CD1c-positive myeloid dendritic cell (primary cell): ENCODE data around the gene ARFRP1.
A peak's percentile ranks its signal among the peaks of the same experiment; 100 is the strongest.

ENCODE experiments used
- DNase-seq: peaks from one replicate; pipeline ENCODE4 v3.0.0-alpha.2; 2016; ENCODE audit errors: extremely low spot score

Gene ARFRP1

GRCh38 chr20:63702036-63702665 is 5.6 kb downstream of the ARFRP1 start:
- no peak for DNase-seq

- DNase-seq = no peak
Observed at GRCh38 chr20:63701329-63702035, 6.3 kb downstream of the ARFRP1 start.

- DNase-seq = no peak
Observed at GRCh38 chr20:63701051-63701328, 6.8 kb downstream of the ARFRP1 start.

GRCh38 chr20:63700199-63701050 is 7.4 kb downstream of the ARFRP1 start:
- DNase-seq = no peak

DNA sequence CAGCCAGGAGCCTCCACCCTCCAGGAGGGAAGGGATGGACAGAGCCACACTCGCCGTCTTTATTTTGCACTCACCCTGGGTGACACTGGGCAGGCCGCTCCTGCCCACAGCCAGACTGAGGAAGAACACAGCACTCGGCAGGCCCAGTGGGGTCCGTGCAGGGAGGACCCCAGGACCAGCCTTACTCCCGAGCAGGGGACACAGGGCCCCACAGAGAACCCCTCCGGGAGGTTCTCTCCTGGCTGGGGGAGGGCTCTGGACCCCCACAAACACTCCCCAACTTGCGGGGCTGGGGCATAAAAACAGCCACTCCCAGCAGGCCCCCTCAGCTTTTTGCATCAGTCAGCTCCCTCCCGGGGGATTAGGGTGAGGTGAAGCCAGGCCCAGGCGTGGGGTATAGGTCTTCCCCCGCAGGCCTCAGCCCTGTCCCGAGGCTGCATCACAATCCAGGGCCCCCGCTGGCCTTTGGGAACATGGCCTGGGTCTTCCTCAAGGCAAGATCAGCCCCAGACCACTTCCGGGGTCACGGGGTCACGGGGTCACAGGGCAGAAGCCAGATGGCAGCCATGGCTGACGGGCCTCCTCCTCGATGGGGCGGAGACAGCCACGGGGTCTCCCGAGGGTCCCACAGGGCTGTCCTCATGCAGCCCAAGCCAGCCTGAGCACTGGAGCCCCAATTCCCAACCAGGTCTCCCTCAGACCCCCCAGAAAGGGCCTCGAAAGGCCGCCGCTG is 8.1 kb downstream of the ARFRP1 start:
- DNase-seq = no peak

- peak; percentile 7 for DNase-seq
Observed at GRCh38 chr20:63698739-63699465, 8.9 kb downstream of the ARFRP1 start.

GRCh38 chr20:63697868-63698545 is 9.8 kb downstream of the ARFRP1 start:
- DNase-seq = no peak

DNA sequence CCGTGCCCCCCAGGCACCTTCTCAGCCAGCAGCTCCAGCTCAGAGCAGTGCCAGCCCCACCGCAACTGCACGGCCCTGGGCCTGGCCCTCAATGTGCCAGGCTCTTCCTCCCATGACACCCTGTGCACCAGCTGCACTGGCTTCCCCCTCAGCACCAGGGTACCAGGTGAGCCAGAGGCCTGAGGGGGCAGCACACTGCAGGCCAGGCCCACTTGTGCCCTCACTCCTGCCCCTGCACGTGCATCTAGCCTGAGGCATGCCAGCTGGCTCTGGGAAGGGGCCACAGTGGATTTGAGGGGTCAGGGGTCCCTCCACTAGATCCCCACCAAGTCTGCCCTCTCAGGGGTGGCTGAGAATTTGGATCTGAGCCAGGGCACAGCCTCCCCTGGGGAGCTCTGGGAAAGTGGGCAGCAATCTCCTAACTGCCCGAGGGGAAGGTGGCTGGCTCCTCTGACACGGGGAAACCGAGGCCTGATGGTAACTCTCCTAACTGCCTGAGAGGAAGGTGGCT is 10.4 kb downstream of the ARFRP1 start:
- no peak for DNase-seq

GRCh38 chr20:63696628-63697356 is 11.0 kb downstream of the ARFRP1 start, which contains the start of gene TNFRSF6B:
Gene TNFRSF6B, plus strand, starts transcription at chr20:63696652. Its CDS starts 116 bp downstream, at chr20:63696768.
- DNase-seq = no peak

DNA sequence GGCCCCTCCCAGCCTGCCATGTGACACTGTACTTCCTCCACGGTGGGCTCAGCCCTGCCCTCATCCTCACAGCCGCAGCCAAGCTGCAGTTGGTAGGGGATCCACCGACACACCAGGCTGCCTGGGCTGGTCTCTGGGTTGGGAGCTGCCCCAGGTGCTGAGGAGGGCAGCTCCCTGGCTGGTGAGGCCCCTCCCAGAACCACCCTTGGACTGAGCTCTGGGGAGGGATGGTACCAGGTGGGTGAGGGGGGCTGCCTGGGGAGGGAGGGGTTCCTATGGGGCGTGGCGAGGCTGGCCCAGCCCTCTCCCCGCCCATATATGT is 11.5 kb downstream of the ARFRP1 start:
- DNase-seq = peak; percentile 36

DNA sequence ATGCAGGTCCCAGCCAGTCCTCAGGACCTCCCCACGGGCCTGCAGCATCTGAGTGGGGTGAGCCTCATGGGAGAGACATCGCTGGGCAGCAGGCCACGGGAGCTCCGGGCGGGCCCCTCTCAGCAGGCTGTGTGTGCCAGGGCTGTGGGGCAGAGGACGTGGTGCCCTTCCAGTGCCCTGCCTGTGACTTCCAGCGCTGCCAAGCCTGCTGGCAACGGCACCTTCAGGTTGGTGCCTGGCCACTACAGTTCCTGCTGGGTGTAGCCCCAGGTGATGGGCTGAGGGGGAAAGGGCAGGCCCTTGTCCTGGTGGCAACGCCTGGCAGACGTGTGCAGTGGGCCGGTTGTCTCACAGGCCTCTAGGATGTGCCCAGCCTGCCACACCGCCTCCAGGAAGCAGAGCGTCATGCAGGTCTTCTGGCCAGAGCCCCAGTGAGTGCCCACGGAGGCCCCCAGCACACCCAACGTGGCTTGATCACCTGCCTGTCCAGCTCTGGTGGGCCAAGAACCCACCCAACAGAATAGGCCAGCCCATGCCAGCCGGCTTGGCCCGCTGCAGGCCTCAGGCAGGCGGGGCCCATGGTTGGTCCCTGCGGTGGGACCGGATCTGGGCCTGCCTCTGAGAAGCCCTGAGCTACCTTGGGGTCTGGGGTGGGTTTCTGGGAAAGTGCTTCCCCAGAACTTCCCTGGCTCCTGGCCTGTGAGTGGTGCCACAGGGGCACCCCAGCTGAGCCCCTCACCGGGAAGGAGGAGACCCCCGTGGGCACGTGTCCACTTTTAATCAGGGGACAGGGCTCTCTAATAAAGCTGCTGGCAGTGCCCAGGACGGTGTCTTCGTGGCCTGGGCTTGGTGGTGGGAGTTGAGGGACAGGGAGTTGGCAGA is 12.1 kb downstream of the ARFRP1 start:
- DNase-seq = no peak

DNA sequence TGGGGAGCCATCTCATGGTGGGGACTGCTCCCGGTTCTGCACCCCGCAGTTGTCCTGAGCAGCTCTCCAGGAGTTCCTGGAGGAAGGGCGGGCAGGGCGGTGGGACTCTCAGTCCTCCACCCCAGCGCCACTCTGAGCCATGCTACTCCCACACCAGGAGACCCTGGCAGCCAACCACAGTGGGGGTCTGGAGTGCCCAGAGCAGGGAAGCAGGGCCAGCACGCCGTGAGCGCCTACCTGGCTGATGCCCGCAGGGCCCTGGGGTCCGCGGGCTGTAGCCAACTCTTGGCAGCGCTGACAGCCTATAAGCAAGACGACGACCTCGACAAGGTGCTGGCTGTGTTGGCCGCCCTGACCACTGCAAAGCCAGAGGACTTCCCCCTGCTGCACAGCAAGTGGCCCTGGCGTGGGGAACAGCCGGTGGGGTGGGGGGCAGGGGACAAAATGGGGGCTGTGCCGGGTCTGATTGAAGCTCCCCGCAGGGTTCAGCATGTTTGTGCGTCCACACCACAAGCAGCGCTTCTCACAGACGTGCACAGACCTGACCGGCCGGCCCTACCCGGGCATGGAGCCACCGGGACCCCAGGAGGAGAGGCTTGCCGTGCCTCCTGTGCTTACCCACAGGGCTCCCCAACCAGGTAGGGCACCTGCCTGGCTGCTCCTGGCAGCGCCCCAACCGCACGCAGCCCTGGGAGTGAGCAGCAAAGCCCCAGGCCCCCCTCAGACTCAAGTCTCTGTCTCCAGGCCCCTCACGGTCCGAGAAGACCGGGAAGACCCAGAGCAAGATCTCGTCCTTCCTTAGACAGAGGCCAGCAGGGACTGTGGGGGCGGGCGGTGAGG is 13.0 kb downstream of the ARFRP1 start:
- no peak for DNase-seq

GRCh38 chr20:63693733-63694583 is 13.8 kb downstream of the ARFRP1 start:
- DNase-seq = no peak

DNA sequence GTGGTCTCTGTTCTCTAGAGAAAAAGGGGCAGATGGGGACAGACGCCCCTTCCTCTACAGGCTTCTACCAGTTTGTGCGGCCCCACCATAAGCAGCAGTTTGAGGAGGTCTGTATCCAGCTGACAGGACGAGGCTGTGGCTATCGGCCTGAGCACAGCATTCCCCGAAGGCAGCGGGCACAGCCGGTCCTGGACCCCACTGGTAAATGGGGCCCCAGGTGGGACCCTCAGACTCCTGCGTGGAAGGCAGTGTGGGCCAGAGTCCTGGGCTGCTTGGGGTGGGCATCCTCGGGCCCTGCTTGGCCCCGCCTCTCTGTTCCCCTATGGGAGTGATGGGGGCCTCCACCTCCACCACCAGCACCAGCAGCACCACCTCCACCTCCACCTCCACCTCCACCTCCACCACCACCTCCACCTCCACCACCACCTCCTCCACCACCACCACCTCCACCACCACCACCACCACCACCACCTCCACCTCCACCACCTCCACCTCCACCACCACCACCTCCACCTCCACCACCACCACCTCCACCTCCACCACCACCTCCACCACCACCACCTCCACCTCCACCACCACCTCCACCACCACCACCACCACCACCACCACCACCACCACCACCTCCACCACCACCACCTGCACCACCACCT is 14.6 kb downstream of the ARFRP1 start:
- no peak for DNase-seq

DNA sequence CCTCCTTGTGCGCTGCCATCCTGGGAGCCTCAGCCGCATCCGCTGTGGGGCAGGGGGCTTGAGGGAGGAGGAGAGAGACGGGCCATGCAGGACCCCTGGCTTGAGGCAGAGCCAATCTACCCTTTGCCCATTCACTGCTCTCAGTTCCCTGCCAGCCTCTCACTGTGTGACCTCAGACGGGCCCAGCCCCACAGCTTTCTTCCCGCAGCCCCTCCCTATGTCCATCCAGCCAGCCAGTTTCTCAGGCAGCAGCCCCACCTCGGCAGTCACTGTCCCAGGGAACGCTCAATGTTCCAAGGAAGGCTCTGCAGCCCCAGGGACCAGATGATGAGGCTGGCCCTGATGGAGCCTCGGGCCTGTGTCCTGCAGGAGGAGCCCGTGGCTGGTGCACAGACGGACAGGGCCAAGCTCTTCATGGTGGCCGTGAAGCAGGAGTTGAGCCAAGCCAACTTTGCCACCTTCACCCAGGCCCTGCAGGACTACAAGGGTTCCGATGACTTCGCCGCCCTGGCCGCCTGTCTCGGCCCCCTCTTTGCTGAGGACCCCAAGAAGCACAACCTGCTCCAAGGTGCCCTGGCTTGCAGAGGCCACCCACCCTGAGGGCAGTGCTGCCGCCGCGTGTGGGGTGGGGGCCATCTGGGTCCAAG is 15.2 kb downstream of the ARFRP1 start:
- no peak for DNase-seq
